ENCODE measurements around the gene OSBPL6. TPM values are rescaled to one million over a fixed set of nuclear protein-coding genes. Genes with fewer than 3 reads are reported as not detected.

Gene OSBPL6
- total and polyA plus RNA-seq, 2 of the 13 experiments (the other 11 are each of a cell fraction or from before 2014, with no cell fraction given), result 0.03 to 0.11 TPM

GRCh38 chr2:178242552-178242883 is 48.2 kb downstream of the OSBPL6 start (continued):
- no peak for TF ChIP-seq HNF1A (IDR thresholded peaks at IDR 0.05; ENCODE audit: low read depth)
- TF ChIP-seq HNF1A (CRISPR knock-in tag; IDR thresholded peaks at IDR 0.05; ENCODE audit: borderline replicate concordance), result no peak
- TF ChIP-seq ZSCAN22 (CRISPR knock-in tag; IDR thresholded peaks at IDR 0.05), result no peak
- TF ChIP-seq ZFP62 (CRISPR knock-in tag; IDR thresholded peaks at IDR 0.05), result no peak
- no peak for TF ChIP-seq NBN (conservative IDR thresholded peaks at IDR 0.05)
- no peak for TF ChIP-seq ZNF672 (CRISPR knock-in tag; IDR thresholded peaks at IDR 0.05)
- TF ChIP-seq ZC3H13 (CRISPR knock-in tag; IDR thresholded peaks at IDR 0.05), result no peak
- TF ChIP-seq ZNF275 (CRISPR knock-in tag; IDR thresholded peaks at IDR 0.05; ENCODE audit: borderline replicate concordance), result no peak
- no peak for TF ChIP-seq POGK (CRISPR knock-in tag; conservative IDR thresholded peaks at IDR 0.05)
- TF ChIP-seq, protein P1, sequence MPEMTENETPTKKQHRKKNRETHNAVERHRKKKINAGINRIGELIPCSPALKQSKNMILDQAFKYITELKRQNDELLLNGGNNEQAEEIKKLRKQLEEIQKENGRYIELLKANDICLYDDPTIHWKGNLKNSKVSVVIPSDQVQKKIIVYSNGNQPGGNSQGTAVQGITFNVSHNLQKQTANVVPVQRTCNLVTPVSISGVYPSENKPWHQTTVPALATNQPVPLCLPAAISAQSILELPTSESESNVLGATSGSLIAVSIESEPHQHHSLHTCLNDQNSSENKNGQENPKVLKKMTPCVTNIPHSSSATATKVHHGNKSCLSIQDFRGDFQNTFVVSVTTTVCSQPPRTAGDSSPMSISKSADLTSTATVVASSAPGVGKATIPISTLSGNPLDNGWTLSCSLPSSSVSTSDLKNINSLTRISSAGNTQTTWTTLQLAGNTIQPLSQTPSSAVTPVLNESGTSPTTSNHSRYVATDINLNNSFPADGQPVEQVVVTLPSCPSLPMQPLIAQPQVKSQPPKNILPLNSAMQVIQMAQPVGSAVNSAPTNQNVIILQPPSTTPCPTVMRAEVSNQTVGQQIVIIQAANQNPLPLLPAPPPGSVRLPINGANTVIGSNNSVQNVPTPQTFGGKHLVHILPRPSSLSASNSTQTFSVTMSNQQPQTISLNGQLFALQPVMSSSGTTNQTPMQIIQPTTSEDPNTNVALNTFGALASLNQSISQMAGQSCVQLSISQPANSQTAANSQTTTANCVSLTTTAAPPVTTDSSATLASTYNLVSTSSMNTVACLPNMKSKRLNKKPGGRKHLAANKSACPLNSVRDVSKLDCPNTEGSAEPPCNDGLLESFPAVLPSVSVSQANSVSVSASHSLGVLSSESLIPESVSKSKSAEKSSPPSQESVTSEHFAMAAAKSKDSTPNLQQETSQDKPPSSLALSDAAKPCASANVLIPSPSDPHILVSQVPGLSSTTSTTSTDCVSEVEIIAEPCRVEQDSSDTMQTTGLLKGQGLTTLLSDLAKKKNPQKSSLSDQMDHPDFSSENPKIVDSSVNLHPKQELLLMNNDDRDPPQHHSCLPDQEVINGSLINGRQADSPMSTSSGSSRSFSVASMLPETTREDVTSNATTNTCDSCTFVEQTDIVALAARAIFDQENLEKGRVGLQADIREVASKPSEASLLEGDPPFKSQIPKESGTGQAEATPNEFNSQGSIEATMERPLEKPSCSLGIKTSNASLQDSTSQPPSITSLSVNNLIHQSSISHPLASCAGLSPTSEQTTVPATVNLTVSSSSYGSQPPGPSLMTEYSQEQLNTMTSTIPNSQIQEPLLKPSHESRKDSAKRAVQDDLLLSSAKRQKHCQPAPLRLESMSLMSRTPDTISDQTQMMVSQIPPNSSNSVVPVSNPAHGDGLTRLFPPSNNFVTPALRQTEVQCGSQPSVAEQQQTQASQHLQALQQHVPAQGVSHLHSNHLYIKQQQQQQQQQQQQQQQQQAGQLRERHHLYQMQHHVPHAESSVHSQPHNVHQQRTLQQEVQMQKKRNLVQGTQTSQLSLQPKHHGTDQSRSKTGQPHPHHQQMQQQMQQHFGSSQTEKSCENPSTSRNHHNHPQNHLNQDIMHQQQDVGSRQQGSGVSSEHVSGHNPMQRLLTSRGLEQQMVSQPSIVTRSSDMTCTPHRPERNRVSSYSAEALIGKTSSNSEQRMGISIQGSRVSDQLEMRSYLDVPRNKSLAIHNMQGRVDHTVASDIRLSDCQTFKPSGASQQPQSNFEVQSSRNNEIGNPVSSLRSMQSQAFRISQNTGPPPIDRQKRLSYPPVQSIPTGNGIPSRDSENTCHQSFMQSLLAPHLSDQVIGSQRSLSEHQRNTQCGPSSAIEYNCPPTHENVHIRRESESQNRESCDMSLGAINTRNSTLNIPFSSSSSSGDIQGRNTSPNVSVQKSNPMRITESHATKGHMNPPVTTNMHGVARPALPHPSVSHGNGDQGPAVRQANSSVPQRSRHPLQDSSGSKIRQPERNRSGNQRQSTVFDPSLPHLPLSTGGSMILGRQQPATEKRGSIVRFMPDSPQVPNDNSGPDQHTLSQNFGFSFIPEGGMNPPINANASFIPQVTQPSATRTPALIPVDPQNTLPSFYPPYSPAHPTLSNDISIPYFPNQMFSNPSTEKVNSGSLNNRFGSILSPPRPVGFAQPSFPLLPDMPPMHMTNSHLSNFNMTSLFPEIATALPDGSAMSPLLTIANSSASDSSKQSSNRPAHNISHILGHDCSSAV (CRISPR knock-in tag; IDR thresholded peaks at IDR 0.05; ENCODE audit: borderline replicate concordance), result no peak
- TF ChIP-seq ZNF317 (CRISPR knock-in tag; IDR thresholded peaks at IDR 0.05), result no peak
- no peak for TF ChIP-seq ZNF773 (CRISPR knock-in tag; IDR thresholded peaks at IDR 0.05; ENCODE audit: borderline replicate concordance)
- no peak for TF ChIP-seq ATF2 (CRISPR knock-in tag; IDR thresholded peaks at IDR 0.05)
- TF ChIP-seq ZNF772 (CRISPR knock-in tag; IDR thresholded peaks at IDR 0.05), result no peak
